ENCODE measurements around the gene RAD18.

The RAD18 gene

DNA sequence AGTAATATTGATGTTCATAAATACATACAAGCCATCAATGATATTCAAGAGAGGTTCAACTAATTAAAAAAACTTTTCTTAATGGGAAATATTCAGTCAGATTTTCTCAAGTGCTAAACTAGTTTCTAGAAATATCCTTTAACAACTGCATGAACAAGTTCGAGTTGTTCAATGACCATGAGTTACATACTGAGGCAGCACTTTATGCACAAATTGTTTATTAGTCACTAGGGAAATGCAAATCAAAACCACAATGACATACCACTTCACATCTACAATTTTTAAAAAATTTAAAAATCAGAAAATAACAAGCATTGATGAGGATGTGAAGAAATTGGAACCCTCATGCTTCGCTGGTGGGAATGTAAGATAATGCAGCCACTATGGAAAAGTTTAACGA is 62.4 kb downstream of the RAD18 start:
- DNase-seq (ENCODE audit: low read depth in 2 of 2, low spot score in 1 of 2), result no peak

GRCh38 chr3:8899876-8900460 is 63.3 kb downstream of the RAD18 start:
- DNase-seq (ENCODE audit: low read depth in 2 of 2, low spot score in 1 of 2), result no peak

- DNase-seq (ENCODE audit: low read depth in 2 of 2, low spot score in 1 of 2), result no peak
Measured at GRCh38 chr3:8895829-8896228, 67.4 kb downstream of the RAD18 start.

DNA sequence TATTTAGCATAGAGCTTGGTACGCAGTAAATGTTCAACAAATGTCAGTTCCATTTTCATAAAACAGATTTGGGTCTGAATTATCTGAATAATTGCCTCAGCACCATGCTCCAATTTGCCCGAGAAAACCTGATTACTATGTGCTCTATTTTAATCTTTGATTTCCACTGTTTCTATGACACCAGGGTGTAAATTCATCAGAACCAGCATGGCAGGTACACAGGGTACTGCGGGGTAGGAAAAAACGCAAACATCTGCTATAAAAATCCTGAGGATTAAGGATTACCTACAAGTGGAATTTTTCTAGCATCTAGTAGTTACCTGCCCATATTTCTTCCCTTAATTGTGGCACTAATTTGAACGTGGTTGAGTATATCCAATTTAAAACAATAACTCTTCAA is 70.3 kb downstream of the RAD18 start:
- DNase-seq (ENCODE audit: low read depth in 2 of 2, low spot score in 1 of 2), result no peak

GRCh38 chr3:8891774-8892173 is 71.5 kb downstream of the RAD18 start:
- no peak for DNase-seq (ENCODE audit: low read depth in 2 of 2, low spot score in 1 of 2)

DNA sequence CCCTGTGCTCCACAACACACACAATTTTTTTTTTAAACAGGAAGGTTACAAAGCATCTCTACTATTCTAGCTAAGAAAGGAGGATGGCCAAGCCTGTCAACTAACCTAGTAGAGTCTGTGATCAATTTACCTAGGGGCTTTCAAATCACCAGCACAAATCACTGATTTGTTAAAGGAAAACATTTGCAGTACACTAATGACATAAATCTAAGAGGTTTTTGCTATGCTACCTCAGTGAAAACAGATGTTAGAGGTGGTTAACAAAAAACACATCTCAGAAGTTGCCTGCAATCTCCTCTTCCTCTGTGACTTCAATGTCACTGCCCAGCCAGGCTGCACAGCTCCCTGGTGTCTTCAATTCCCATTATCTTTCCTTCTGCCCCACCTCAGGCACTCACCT is 72.0 kb downstream of the RAD18 start:
- DNase-seq (ENCODE audit: low read depth in 2 of 2, low spot score in 1 of 2), result no peak

DNA sequence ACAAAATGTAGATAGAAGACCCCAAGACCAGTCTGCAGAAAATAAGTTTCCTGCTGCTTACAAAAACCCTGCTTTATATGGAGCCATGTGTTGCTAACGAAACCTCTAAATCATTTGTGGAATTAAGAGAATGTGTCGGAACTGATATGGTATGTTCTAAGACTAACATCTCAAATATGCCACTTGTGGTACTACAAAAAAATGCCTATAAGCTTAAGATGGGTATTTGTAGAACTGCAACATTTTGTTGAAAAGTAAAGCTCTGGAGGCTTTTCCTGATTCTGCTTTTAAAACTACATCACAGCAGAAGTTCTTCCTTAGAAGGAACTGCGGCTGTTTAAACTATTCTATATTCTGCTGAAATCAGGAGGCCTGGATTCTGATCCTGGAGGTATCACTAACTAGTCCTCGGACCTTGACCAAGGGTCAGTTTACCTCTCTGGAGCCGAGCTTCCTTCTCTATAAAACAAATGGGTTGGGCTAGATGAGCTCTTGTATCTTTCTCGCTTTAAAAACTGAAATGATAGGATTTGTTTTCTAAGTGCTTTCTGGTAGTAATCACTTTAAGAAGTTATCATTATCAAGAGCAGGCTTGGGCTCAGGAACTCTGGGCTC is 74.9 kb downstream of the RAD18 start:
- DNase-seq (ENCODE audit: low read depth in 2 of 2, low spot score in 1 of 2), result no peak

DNA sequence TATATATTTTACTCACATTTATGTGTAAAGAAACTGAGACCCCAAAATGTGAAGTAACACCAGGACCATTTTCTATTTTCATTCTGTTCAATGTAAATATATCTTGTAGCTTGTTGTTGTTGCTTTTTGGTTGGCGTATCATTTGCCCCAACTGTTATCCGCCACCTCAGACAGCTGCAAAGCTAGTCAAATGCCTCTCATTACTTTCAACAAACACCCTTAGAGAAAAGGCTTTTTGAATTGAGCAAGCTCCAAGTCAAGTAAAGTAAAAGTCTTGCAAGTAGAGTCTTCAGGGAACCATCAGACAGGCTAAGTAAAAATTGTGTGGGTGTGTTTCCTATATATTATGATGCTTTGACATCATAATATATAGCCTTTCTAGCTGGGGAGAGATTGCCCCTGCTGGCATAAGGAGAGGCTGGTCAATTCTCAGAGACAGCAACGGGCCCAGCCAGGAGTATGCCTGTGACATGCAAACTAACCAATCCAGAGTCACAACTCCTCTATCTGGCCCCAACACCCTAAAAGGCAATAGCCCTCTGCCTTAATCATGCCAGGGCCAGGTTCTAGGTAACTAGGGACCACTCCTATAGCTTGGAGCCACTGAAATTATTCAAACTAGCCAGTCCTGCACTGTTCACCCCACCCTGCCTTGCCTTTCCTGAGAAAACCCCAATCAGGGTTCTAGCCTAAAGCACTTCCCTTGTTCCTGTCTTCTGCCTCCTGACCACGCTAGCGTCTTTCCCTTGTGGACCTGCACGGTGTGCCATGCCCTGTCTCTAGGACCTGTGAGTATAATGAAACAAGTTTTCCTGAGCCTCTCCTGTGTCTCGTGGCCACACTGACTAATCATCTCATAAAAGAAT is 75.6 kb downstream of the RAD18 start:
- no peak for DNase-seq (ENCODE audit: low read depth in 2 of 2, low spot score in 1 of 2)

GRCh38 chr3:8886546-8886945 is 76.7 kb downstream of the RAD18 start:
- DNase-seq (ENCODE audit: low read depth in 2 of 2, low spot score in 1 of 2), result no peak

- DNase-seq (ENCODE audit: low read depth in 2 of 2, low spot score in 1 of 2), result no peak
Measured at GRCh38 chr3:8885536-8886316, 77.5 kb downstream of the RAD18 start.

DNA sequence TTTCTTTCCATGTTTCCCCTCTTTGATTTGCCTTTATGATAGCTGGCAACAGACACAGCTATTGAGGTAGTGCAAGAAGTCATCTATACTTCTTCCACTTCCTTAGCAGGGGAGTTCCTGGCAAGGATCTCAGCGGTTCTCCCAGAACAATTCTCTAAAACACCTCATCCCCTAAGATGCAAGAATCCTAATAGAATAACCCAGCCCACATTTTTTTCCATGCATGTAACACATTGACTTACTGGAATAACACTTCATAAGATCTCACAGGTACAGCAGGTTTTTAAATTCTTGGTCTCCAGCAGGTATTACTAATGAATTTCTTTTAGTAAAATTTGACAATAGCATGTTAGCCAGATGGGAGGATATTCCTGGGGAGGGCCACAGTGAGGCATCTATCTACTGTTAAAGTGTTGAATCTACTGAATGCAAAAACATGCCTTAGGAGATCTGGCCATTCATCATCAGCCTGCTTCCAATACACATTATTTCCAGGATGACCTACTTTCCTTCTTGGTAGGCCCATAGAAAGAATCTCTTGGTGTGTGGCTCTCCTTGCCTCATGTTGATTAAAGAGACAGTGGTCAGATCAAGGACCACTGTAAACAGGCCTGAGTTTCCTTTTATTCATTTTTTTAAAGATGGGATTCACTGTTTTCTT is 78.5 kb downstream of the RAD18 start:
- no peak for DNase-seq (ENCODE audit: low read depth in 2 of 2, low spot score in 1 of 2)

DNA sequence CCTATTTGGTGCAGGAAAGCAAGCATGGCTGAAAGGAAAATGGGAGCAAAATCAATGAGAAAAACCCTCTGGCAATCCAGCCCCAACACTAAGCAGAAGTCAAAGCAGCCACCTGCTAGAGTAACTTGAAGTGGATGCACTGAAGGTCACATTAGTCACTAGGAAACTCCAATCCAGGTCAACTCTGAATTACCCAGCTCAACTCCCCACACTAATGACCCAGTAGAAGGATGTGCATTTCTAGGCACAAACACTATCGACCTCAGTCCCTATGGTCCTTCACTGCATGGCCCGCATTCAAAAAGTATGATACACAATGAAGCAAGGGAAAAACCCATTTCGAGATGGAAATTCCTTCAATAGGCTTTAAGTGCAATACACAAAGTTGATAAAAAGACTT is 80.6 kb downstream of the RAD18 start:
- no peak for DNase-seq (ENCODE audit: low read depth in 2 of 2, low spot score in 1 of 2)

DNA sequence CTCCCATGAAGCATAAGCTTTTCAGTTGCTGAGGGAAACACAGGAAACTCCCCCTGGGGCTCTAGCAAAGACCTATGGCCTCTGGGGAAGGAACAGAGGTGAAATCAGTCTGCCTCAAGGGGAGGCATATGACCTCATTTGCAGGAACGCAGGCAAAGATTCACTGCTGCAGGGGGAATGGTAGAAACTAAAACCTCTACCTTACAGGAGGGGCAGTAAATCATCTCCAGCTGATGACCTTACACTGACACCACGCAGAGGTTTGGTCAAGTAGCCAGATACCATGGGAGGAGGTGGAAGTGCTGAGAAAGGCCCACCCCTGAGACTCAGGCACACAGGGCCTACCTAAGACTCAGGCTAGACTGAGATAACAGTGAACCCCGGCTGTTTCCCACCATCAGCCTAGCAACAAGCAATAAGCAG is 81.1 kb downstream of the RAD18 start:
- no peak for DNase-seq (ENCODE audit: low read depth in 2 of 2, low spot score in 1 of 2)

- no peak for DNase-seq (ENCODE audit: low read depth in 2 of 2, low spot score in 1 of 2)
Measured at GRCh38 chr3:8879347-8879944, 83.8 kb downstream of the RAD18 start.

DNA sequence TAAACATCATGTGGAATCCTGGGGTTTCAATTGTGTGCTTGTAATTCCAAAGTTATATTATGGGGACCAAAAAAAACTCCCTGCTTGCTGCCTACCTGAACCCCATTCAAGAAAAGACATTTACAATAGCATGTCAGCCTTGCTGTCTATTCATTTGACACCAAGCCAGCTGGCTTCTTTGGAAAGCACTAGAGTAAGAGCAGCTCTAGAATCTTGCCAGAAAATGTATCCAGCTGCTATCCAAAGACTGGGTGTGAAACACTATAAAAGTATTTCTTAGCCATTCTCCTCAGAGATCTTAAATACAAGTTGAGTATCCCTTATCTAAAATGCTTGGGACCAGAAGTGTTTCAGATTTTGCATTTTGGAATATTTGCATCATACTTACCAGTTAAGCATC is 87.4 kb downstream of the RAD18 start:
- DNase-seq (ENCODE audit: low read depth in 2 of 2, low spot score in 1 of 2), result no peak

GRCh38 chr3:8873740-8874139 is 89.5 kb downstream of the RAD18 start:
- no peak for DNase-seq (ENCODE audit: low read depth in 2 of 2, low spot score in 1 of 2)

DNA sequence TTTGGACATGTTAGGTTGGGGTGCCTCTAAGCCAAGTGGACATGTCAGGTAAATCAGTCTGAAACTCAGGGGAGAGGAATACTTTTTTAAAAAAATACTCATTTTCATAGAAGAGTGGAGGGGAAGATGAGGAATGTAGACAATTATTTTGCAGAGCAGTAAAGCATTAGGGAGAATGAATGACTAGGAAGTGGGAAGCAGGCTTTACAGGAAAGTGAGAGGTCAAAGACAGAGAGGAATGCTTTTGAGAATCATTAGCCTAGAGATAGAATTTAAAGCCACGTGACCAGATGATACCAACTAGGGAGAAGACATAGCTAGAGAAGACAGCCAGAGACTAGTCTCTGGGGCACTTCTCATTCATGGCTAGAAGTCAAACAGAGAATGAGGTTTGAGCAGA is 91.0 kb downstream of the RAD18 start:
- no peak for DNase-seq (ENCODE audit: low read depth in 2 of 2, low spot score in 1 of 2)

- DNase-seq (ENCODE audit: low read depth in 2 of 2, low spot score in 1 of 2), result no peak
Measured at GRCh38 chr3:8871306-8871705, 92.0 kb downstream of the RAD18 start.

DNA sequence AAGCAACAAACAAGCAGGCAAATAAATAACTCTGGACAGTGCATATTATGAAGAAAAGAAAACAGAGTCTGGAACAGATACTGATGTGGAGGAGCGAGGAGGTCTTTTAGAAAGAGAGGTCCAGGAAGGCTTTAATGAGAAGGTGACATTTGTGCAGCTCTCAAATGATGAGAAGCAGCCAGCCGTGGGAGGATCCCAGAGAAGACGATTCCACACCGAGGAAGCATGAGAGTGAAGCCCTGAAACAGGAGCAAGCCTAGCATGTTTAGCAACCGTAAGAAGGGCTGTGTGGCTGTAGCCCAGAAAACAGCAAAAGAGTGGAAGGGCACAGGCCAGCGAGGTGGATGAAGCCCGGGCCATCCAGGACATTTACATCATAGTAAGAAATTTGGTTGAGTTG is 93.1 kb downstream of the RAD18 start:
- no peak for DNase-seq (ENCODE audit: low read depth in 2 of 2, low spot score in 1 of 2)

GRCh38 chr3:8869613-8870012 is 93.7 kb downstream of the RAD18 start:
- no peak for DNase-seq (ENCODE audit: low read depth in 2 of 2, low spot score in 1 of 2)

GRCh38 chr3:8868996-8869395 is 94.3 kb downstream of the RAD18 start:
- DNase-seq (ENCODE audit: low read depth in 2 of 2, low spot score in 1 of 2), result no peak

Measured in stimulated activated CD8-positive, alpha-beta memory T cell treated with anti-CD3 and anti-CD28 coated beads, Interleukin-4, amount 100 ng/mL, for 1 hour (primary cell).